Measurements from ENCODE around the gene RNF212.

The RNF212 gene

GRCh38 chr4:1026115-1026514 lies 87.2 kb downstream of the RNF212 start:
- no peaks in the 10 kb centered on the region for H3K9me3 ChIP-seq
- peaks cover 12 to 42% (median 36%) of the 10 kb centered on the region in 3 donors for H3K36me3 ChIP-seq
- no peak overlapping the region for H3K27ac ChIP-seq
- no peak overlapping the region for H3K4me3 ChIP-seq
- TF ChIP-seq CTCF (IDR thresholded peaks at IDR 0.05) = no peak
- intact Hi-C loops (cut with DNase I; ENCODE audit: low total_unique reads) = no loop called here
- peaks cover 0 to 7% (median 0%) of the 10 kb centered on the region in 4 donors for H3K4me1 ChIP-seq
- DNase-seq = no peak
- peaks cover 0 to 6% of the 10 kb centered on the region in 2 donors for H3K27me3 ChIP-seq

- Histone ChIP-seq H3K4me1 (peaks cover 0 to 3% (median 0%) of the 10 kb centered on the region in 4 donors), H3K36me3 (peaks cover 12 to 42% (median 36%) of the 10 kb centered on the region in 3 donors), H3K4me3 (no peak overlapping the region), H3K27me3 (peaks cover 0 to 4% of the 10 kb centered on the region in 2 donors), H3K9me3 (no peaks in the 10 kb centered on the region), H3K27ac (no peak overlapping the region)
- TF ChIP-seq CTCF (IDR thresholded peaks at IDR 0.05) = no peak
- no peak for DNase-seq
- intact Hi-C loops (cut with DNase I; ENCODE audit: low total_unique reads) = no loop called here
Observed at GRCh38 chr4:1024882-1025545, 88.3 kb downstream of the RNF212 start.

- Histone ChIP-seq H3K9me3 (no peaks in the 10 kb centered on the region), H3K27ac (no peak overlapping the region), H3K4me1 (no peaks in the 10 kb centered on the region), H3K36me3 (peaks cover 12 to 42% (median 36%) of the 10 kb centered on the region in 3 donors), H3K27me3 (no peaks in the 10 kb centered on the region), H3K4me3 (no peak overlapping the region)
- intact Hi-C loops (cut with DNase I; ENCODE audit: low total_unique reads) = no loop called here
- no peak for DNase-seq
- TF ChIP-seq CTCF (IDR thresholded peaks at IDR 0.05) = no peak
Observed at GRCh38 chr4:1023895-1024740, 89.2 kb downstream of the RNF212 start.

GRCh38 chr4:1023075-1023640 lies 90.2 kb downstream of the RNF212 start:
- no peak for DNase-seq
- TF ChIP-seq CTCF (IDR thresholded peaks at IDR 0.05) = no peak
- H3K27ac ChIP-seq = no peak overlapping the region
- intact Hi-C loops (cut with DNase I; ENCODE audit: low total_unique reads) = no loop called here
- H3K4me3 ChIP-seq = no peak overlapping the region
- peaks cover 0 to 3% (median 0%) of the 10 kb centered on the region in 4 donors for H3K4me1 ChIP-seq
- no peaks in the 10 kb centered on the region for H3K9me3 ChIP-seq
- H3K36me3 ChIP-seq = peaks cover 12 to 42% (median 36%) of the 10 kb centered on the region in 3 donors
- no peaks in the 10 kb centered on the region for H3K27me3 ChIP-seq

GRCh38 chr4:1022739-1023066 lies 90.7 kb downstream of the RNF212 start:
- Histone ChIP-seq H3K4me1 (peaks cover 0 to 7% (median 0%) of the 10 kb centered on the region in 4 donors), H3K27me3 (no peaks in the 10 kb centered on the region), H3K36me3 (peaks cover 12 to 42% (median 36%) of the 10 kb centered on the region in 3 donors), H3K4me3 (no peak overlapping the region), H3K9me3 (no peaks in the 10 kb centered on the region), H3K27ac (no peak overlapping the region)
- TF ChIP-seq CTCF (IDR thresholded peaks at IDR 0.05) = no peak
- no peak for DNase-seq
- intact Hi-C loops (cut with DNase I; ENCODE audit: low total_unique reads) = no loop called here
